Measurements from ENCODE around the gene IL25. TPM values are rescaled to one million over a fixed set of nuclear protein-coding genes. Genes with fewer than 3 reads are reported as not detected.
A peak's percentile ranks its signal among the peaks of the same experiment; 100 is the strongest.

The IL25 gene
- total and polyA plus RNA-seq, 2 of the 13 experiments (the other 11 are each of a cell fraction or from before 2014, with no cell fraction given): not detected

- WGBS (ENCODE audit: low lambda C conversion rate): 6% methylated on average over 4 of the region's 4 CpGs
- no peak for FAIRE-seq
- H3K36me3 ChIP-seq (replicated peaks in 1 of 2; ENCODE audit: control insufficient read depth in 1 of 2, insufficient read depth in 2 of 2, low read length in 2 of 2): no peaks in the 10 kb centered on the region
These were observed 31.3 kb downstream of the IL25 start for GRCh38 chr14:23403908-23404307.

GRCh38 chr14:23404331-23404900 is 31.8 kb downstream of the IL25 start:
- no peak for DNase-seq (ENCODE audit: low spot score)
- BruUV-seq (replicated peaks): no TSS peak
- Histone ChIP-seq H2AFZ (ENCODE audit: low read length) (no peak overlapping the region), H3K36me3 (replicated peaks in 1 of 2; ENCODE audit: control insufficient read depth in 1 of 2, insufficient read depth in 2 of 2, low read length in 2 of 2) (no peaks in the 10 kb centered on the region), H3K79me2 (ENCODE audit: insufficient read depth, low read length) (no peaks in the 10 kb centered on the region), H3K4me2 (ENCODE audit: low read depth, low read length) (no peak overlapping the region), H4K20me1 (ENCODE audit: insufficient read depth, low read length) (no peaks in the 10 kb centered on the region), H3K9me3 (ENCODE audit: low read length) (no peaks in the 10 kb centered on the region), H3K27ac (ENCODE audit: extremely low read length, insufficient read depth, low read length) (no peak overlapping the region), H3K27me3 (ENCODE audit: control insufficient read depth in 1 of 2, insufficient read depth in 2 of 2, low read length in 2 of 2) (peaks cover 44 to 95% of the 10 kb centered on the region in 2 experiments; a peak in 4 of 5 replicates), H3K9ac (ENCODE audit: insufficient read depth, low read depth, low read length) (no peak overlapping the region), H3K4me1 (ENCODE audit: insufficient read depth, low read length) (no peaks in the 10 kb centered on the region), H3K4me3 (replicated peaks in 1 of 3; ENCODE audit: insufficient read depth in 1 of 3, low read depth in 2 of 3, low read length in 3 of 3) (no peak overlapping the region)
- TF ChIP-seq SMARCE1 (IDR thresholded peaks at IDR 0.05; ENCODE audit: borderline replicate concordance) (0 out of 2 replicates have a peak, but pooled peaks have one; percentile 1), NCOA1 (CRISPR knock-in tag; IDR thresholded peaks at IDR 0.05) (no peak), RAD51 (IDR thresholded peaks at IDR 0.05; ENCODE audit: borderline replicate concordance) (no peak)
- ATAC-seq: no peak; the same call in 2 of the 3 replicates
- in situ Hi-C loops (cut with HindIII; ENCODE audit: extremely low pct_ligation_motif_present, low pct_unique_long_range_greater_than_20kb) (no loop called here), intact Hi-C loops (cut with micrococcal nuclease; ENCODE audit: unreplicated experiment) (no loop called here)
- no peak for FAIRE-seq
- 27% methylated on average over 14 of the region's 14 CpGs for WGBS (ENCODE audit: low lambda C conversion rate)
- ChIA-PET POLR2A (no interaction called here), CTCF (ENCODE audit: low intra/inter-chr PET ratio, low total read pairs) (no interaction called here)

More at GRCh38 chr14:23403908-23404307, 31.3 kb downstream of the IL25 start:
- Histone ChIP-seq H3K4me2 (ENCODE audit: low read depth, low read length) (no peak overlapping the region), H4K20me1 (ENCODE audit: insufficient read depth, low read length) (no peaks in the 10 kb centered on the region), H3K9ac (ENCODE audit: insufficient read depth, low read depth, low read length) (no peak overlapping the region), H2AFZ (ENCODE audit: low read length) (no peak overlapping the region), H3K27me3 (ENCODE audit: control insufficient read depth in 1 of 2, insufficient read depth in 2 of 2, low read length in 2 of 2) (peaks cover 42 to 95% of the 10 kb centered on the region in 2 experiments; a peak in 4 of 5 replicates), H3K27ac (ENCODE audit: extremely low read length, insufficient read depth, low read length) (no peak overlapping the region), H3K4me3 (replicated peaks in 1 of 3; ENCODE audit: insufficient read depth in 1 of 3, low read depth in 2 of 3, low read length in 3 of 3) (no peak overlapping the region), H3K4me1 (ENCODE audit: insufficient read depth, low read length) (no peaks in the 10 kb centered on the region), H3K9me3 (ENCODE audit: low read length) (no peaks in the 10 kb centered on the region), H3K79me2 (ENCODE audit: insufficient read depth, low read length) (no peaks in the 10 kb centered on the region)
- POLR2A ChIA-PET: no interaction called here
- CTCF ChIA-PET (ENCODE audit: low intra/inter-chr PET ratio, low total read pairs): no interaction called here
- ATAC-seq (peak; percentile 3; the same call in 1 of the 3 replicates), DNase-seq (ENCODE audit: low spot score) (no peak)
- intact Hi-C loops (cut with micrococcal nuclease; ENCODE audit: unreplicated experiment) (no loop called here), in situ Hi-C loops (cut with HindIII; ENCODE audit: extremely low pct_ligation_motif_present, low pct_unique_long_range_greater_than_20kb) (no loop called here)
- TF ChIP-seq HNF4A (CRISPR knock-in tag; IDR thresholded peaks at IDR 0.05) (no peak), ETV5 (CRISPR knock-in tag; IDR thresholded peaks at IDR 0.05; ENCODE audit: borderline replicate concordance) (0 out of 2 replicates have a peak, but pooled peaks have one; percentile 12)
- no TSS peak for BruUV-seq (replicated peaks)

Data from HepG2 (cell line).